PC-3 (cell line): ENCODE results near the gene SLC48A1. TPM values are rescaled to one million over a fixed set of nuclear protein-coding genes. Genes with fewer than 3 reads are reported as not detected.

Experiments used
- ATAC-seq: fragments of 200-7000 bp; cut with Tn5 transposase; 2 replicates; pipeline ENCODE4 v1.9.1; 2020; ENCODE audit warnings: mild to moderate bottlenecking, moderate library complexity
- BruUV-seq: library from RNA; stranded (reverse); fragments of 400-500 nt; replicated peaks from 2 replicates; lab custom pipeline; 2021; lab: Mats Ljungman, UMichigan
- CTCF ChIA-PET: fragments of 300-600 bp; sonication (Branson Sonifier 250); formaldehyde crosslinking; loops from one replicate; lab custom pipeline; 2022; ENCODE audit warnings: antibody characterized with exemption; lab: Charles Lee
- POLR2A ChIA-PET: fragments of 300-600 bp; sonication (Branson Sonifier 250); formaldehyde crosslinking; loops from one replicate; lab custom pipeline; 2022; ENCODE audit warnings: antibody characterized with exemption; ENCODE audit not compliant: unreplicated experiment; lab: Charles Lee
- DNase-seq: peaks from one replicate; pipeline ENCODE4 v3.0.0-alpha.2; 2015
- H2AFZ ChIP-seq: fragments of 300-600 bp; sonication (generic); 2 replicates; pipeline ENCODE4 v1.6.0; 2016; ENCODE audit warnings: antibody characterized with exemption, low read length
- H3F3A ChIP-seq: fragments of 300-600 bp; sonication (generic); one replicate; pipeline ENCODE4 v1.6.0; 2017; ENCODE audit warnings: antibody characterized with exemption, low read length, control low read depth, mild to moderate bottlenecking; ENCODE audit not compliant: unreplicated experiment
- H3K27ac ChIP-seq: fragments of 300-600 bp; sonication (generic); 2 replicates; pipeline ENCODE4 v1.5.1; 2016; ENCODE audit warnings: mild to moderate bottlenecking, low read length
- H3K27me3 ChIP-seq: fragments of 300-600 bp; sonication (generic); 2 replicates; pipeline ENCODE4 v1.6.1; 2016; ENCODE audit warnings: low read length, mixed read lengths
- H3K36me3 ChIP-seq: fragments of 300-600 bp; sonication (generic); 2 replicates; pipeline ENCODE4 v1.6.1; 2016; ENCODE audit warnings: low read depth, mixed run types, low read length, mixed read lengths
- H3K4me1 ChIP-seq: fragments of 300-600 bp; sonication (generic); 2 replicates; pipeline ENCODE4 v1.5.1; 2016; ENCODE audit warnings: low read length; ENCODE audit not compliant: insufficient read depth
- H3K4me2 ChIP-seq: fragments of 300-600 bp; sonication (generic); 2 replicates; pipeline ENCODE4 v1.6.0; 2016; ENCODE audit warnings: low read length
- H3K4me3 ChIP-seq: fragments of 300-600 bp; sonication (generic); 2 replicates; pipeline ENCODE4 v1.5.1; 2016; ENCODE audit warnings: mild to moderate bottlenecking, low read length, mixed read lengths
- H3K79me2 ChIP-seq: fragments of 300-600 bp; sonication (generic); 2 replicates; pipeline ENCODE4 v1.6.1; 2017; ENCODE audit warnings: low read length, mixed read lengths
- H3K9ac ChIP-seq: fragments of 300-600 bp; sonication (generic); 2 replicates; pipeline ENCODE4 v1.6.0; 2016; ENCODE audit warnings: mild to moderate bottlenecking, low read length
- H3K9me2 ChIP-seq: fragments of 300-600 bp; sonication (generic); replicated peaks from 2 replicates; pipeline ENCODE4 v1.6.1; 2016; ENCODE audit warnings: mixed run types, low read length, mixed read lengths
- H3K9me3 ChIP-seq: fragments of 300-600 bp; sonication (generic); 2 replicates; pipeline ENCODE4 v1.6.1; 2016; ENCODE audit warnings: low read length, mixed read lengths
- H4K20me1 ChIP-seq: fragments of 300-600 bp; sonication (generic); 2 replicates; pipeline ENCODE4 v1.6.1; 2016; ENCODE audit warnings: low read length, mixed read lengths
- EZH2 ChIP-seq: fragments of 300-600 bp; sonication (generic); IDR thresholded peaks from one replicate; pipeline ENCODE4 v1.6.1; 2017; ENCODE audit warnings: antibody characterized with exemption, mild to moderate bottlenecking, low read length; ENCODE audit not compliant: unreplicated experiment
- intact Hi-C: fragments of 100-400 bp; cut with micrococcal nuclease; formaldehyde crosslinking; loops from 2 replicates; pipeline ENCODE4 v1.9.0; 2023
- total RNA-seq: library from RNA; depleted of rRNA; stranded (reverse); fragments of >200 nt; gene quantifications from 2 replicates; pipeline ENCODE4 v1.2.3, GENCODE V29; 2014
- TF ChIP-seq, protein P1 (sequence below): fragments of 300-600 bp; sonication (generic); conservative IDR thresholded peaks from 2 replicates; pipeline ENCODE4 v1.5.1; 2017; ENCODE audit warnings: antibody characterized with exemption, low read depth, mild to moderate bottlenecking, low read length

Gene SLC48A1
- total RNA-seq, 1 experiment from 2014 or later: 21.4 TPM

DNA sequence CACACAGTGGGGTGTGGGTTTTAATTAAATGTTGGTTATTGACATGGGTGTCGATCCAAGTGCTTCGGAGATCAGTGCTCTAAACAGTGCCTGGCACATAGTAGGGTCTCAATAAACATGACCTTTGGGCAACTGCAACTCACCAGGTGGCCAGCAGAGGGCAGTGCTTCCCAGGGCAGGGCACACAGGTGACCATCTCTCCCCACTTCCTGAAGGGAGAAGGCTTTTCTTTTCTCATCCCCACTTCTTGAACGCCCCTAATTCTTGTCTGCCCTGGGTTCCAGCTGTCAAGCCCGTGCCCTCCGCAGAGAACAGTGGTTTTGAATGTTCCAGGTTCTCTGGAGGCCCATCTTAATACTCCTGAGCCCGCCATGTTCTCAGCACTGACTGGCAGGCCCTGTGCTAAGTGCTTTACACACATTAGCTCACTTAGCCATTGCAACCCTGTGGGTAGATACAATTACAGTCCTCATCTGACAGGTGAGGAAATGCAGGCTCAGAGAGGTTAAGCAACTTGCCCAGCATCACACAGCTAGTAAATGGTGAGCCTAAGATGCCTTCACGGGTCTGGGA lies 30.7 kb upstream of the SLC48A1 start:
- Histone ChIP-seq H3K27me3 (no peaks in the 10 kb centered on the region), H3F3A (no peaks in the 10 kb centered on the region), H3K9me2 (no peaks in the 10 kb centered on the region), H3K27ac (no peak overlapping the region), H3K9me3 (no peaks in the 10 kb centered on the region), H4K20me1 (no peaks in the 10 kb centered on the region), H3K36me3 (no peaks in the 10 kb centered on the region), H3K4me1 (peaks cover 13% of the 10 kb centered on the region; the same call in 1 of the 2 replicates), H3K4me3 (no peak overlapping the region), H3K9ac (no peak overlapping the region), H3K79me2 (no peaks in the 10 kb centered on the region), H3K4me2 (no peak overlapping the region), H2AFZ (no peak overlapping the region)
- no TSS peak for BruUV-seq
- POLR2A ChIA-PET: interaction anchor here (0.8 kb wide), 1 partner anchor 26 kb away, joined by 4 read pairs; no protein-coding TSS in a partner anchor
- CTCF ChIA-PET: interaction anchor here (1.3 to 3.1 kb wide), 3 partner anchors 24 to 96 kb away, joined by 5 to 16 read pairs (median 13); no protein-coding TSS in a partner anchor
- TF ChIP-seq, protein P1, sequence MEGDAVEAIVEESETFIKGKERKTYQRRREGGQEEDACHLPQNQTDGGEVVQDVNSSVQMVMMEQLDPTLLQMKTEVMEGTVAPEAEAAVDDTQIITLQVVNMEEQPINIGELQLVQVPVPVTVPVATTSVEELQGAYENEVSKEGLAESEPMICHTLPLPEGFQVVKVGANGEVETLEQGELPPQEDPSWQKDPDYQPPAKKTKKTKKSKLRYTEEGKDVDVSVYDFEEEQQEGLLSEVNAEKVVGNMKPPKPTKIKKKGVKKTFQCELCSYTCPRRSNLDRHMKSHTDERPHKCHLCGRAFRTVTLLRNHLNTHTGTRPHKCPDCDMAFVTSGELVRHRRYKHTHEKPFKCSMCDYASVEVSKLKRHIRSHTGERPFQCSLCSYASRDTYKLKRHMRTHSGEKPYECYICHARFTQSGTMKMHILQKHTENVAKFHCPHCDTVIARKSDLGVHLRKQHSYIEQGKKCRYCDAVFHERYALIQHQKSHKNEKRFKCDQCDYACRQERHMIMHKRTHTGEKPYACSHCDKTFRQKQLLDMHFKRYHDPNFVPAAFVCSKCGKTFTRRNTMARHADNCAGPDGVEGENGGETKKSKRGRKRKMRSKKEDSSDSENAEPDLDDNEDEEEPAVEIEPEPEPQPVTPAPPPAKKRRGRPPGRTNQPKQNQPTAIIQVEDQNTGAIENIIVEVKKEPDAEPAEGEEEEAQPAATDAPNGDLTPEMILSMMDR: peak; percentile 94
- no peak for TF ChIP-seq EZH2
- intact Hi-C loops: loop anchor here (1.0 to 2.0 kb wide), 2 partner anchors 37 to 96 kb away; no protein-coding TSS in a partner anchor
- ATAC-seq (peak; percentile 46), DNase-seq (peak; percentile 76)

DNA sequence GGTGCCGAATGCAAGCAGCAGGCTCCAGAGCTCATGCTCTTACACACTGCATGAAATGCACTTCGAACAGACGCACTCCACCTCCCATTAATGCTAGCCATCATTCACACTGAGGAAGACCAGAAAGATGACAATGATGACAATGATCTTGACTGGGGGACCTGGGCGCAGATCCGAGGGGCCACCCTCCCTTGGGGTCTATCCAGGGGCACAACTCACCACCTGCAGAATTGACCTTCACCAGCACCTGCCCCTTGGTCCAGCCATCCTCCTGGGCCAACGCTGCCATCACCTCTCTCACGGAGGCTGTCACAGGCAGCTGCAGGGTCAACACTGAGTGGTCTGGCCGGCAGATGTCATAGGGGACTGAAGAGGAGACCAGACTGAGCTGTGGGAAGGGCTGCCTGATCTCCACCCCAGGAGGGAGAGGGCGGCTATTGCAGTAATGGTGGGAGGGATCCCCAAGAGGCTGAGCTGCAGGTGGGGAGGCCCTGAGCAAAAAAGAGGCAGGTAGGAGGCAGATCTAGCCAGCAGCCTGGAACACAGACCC lies 29.7 kb upstream of the SLC48A1 start:
- Histone ChIP-seq H2AFZ (no peak overlapping the region), H3K27me3 (no peaks in the 10 kb centered on the region), H3K4me1 (peaks cover 13% of the 10 kb centered on the region; the same call in 1 of the 2 replicates), H3K36me3 (no peaks in the 10 kb centered on the region), H3K27ac (no peak overlapping the region), H3K9me2 (no peaks in the 10 kb centered on the region), H3K4me3 (no peak overlapping the region), H3K79me2 (no peaks in the 10 kb centered on the region), H4K20me1 (no peaks in the 10 kb centered on the region), H3K9ac (no peak overlapping the region), H3K4me2 (no peak overlapping the region), H3K9me3 (no peaks in the 10 kb centered on the region), H3F3A (no peaks in the 10 kb centered on the region)
- DNase-seq: no peak
- no TSS peak for BruUV-seq
- ChIA-PET CTCF (interaction anchor here (0.8 to 3.1 kb wide), 9 partner anchors 9 to 95 kb away, joined by 3 to 16 read pairs (median 6); partner anchors contain the start of genes RAPGEF3 and SLC48A1), POLR2A (interaction anchor here (0.8 kb wide), 1 partner anchor 25 kb away, joined by 4 read pairs; no protein-coding TSS in a partner anchor)
- TF ChIP-seq EZH2: no peak
- TF ChIP-seq, protein P1: no peak
- ATAC-seq: no peak
- intact Hi-C loops: loop anchor here (2.0 kb wide), 1 partner anchor 95 kb away; no protein-coding TSS in a partner anchor
